ENCODE measurements around the gene BLOC1S4. TPM values are rescaled to one million over a fixed set of nuclear protein-coding genes. Genes with fewer than 3 reads are reported as not detected.

The BLOC1S4 gene
- total and polyA plus RNA-seq, 2 donors (not counting 1 experiment from before 2014, with no cell fraction given) = 26.3 to 35.5 TPM

GRCh38 chr4:6674500-6675149, 41.3 kb upstream of the BLOC1S4 start:
- ChIA-PET CTCF (interaction anchor here (0.5 to 1.9 kb wide), 13 partner anchors 11 to 396 kb away, joined by 3 to 14 read pairs (median 3); partner anchors contain the start of genes BLOC1S4 and MRFAP1L1), POLR2A (interaction anchor here (0.8 to 1.9 kb wide), 5 partner anchors 15 to 235 kb away, joined by 3 to 11 read pairs (median 5); partner anchors contain the start of genes MRFAP1, MRFAP1L1 and TBC1D14)
- peaks cover 25% of the 10 kb centered on the region for H3K79me2 ChIP-seq (ENCODE audit: control insufficient read depth, insufficient read depth, low read length)
- H3K9me3 Mint-ChIP-seq (ENCODE audit: insufficient read depth) = no peaks in the 10 kb centered on the region
- H3K9ac ChIP-seq (ENCODE audit: low read length) = peak overlapping the region; percentile 78
- peak overlapping the region; percentile 88 for H2AFZ ChIP-seq (ENCODE audit: insufficient read depth, low read depth, low read length, poor library complexity, severe bottlenecking)
- 3% methylated on average over 38 of the region's 40 CpGs for WGBS (ENCODE audit: insufficient coverage)
- H3K27me3 Mint-ChIP-seq = no peaks in the 10 kb centered on the region
- peaks cover 25% of the 10 kb centered on the region for H4K20me1 ChIP-seq (ENCODE audit: control insufficient read depth, insufficient read depth, low read length, poor library complexity, severe bottlenecking)
- H3K9me3 ChIP-seq (ENCODE audit: control extremely low read depth in 1 of 3, control insufficient read depth in 2 of 3, insufficient read depth in 1 of 3, low read length in 2 of 3) = peaks cover 0 to 2% (median 0%) of the 10 kb centered on the region in 3 donors
- peaks cover 43% of the 10 kb centered on the region for H3K4me1 Mint-ChIP-seq
- no peak for TF ChIP-seq EZH2 (IDR thresholded peaks at IDR 0.05; ENCODE audit: borderline replicate concordance, insufficient read depth, low read depth, low read length, poor library complexity, severe bottlenecking)
- peak; percentile 73 for TF ChIP-seq CTCF (IDR thresholded peaks at IDR 0.05)
- peak overlapping the region; percentile 52 to 82 (median 73) for H3K4me3 ChIP-seq (ENCODE audit: control extremely low read depth in 1 of 5, extremely low read depth in 1 of 5, insufficient read depth in 1 of 5, low read depth in 2 of 5, low read length in 4 of 5)
- DNase-seq (peak; percentile 74), ATAC-seq (ENCODE audit: low read depth) (no peak)
- H3K36me3 ChIP-seq (replicated peaks in 1 of 2; ENCODE audit: control extremely low read depth in 1 of 2, control insufficient read depth in 1 of 2, extremely low read depth in 1 of 2, insufficient read depth in 2 of 2, low read length in 1 of 2) = peaks cover 0 to 19% of the 10 kb centered on the region in 2 experiments
- intact Hi-C loops (cut with micrococcal nuclease) = loop anchor here (1.0 to 2.0 kb wide), 7 partner anchors 34 to 394 kb away; partner anchors contain the start of genes BLOC1S4, GRPEL1, MRFAP1 and MRFAP1L1
- peaks cover 27 to 35% of the 10 kb centered on the region in 2 donors for H3K4me1 ChIP-seq (ENCODE audit: control insufficient read depth in 2 of 2, insufficient read depth in 2 of 2, low read length in 2 of 2)
- H3K4me3 Mint-ChIP-seq = peak overlapping the region; percentile 91
- peak overlapping the region; percentile 44 to 58 for H3K27ac ChIP-seq (ENCODE audit: low read length in 2 of 2)
- H3K27ac Mint-ChIP-seq = peak overlapping the region; percentile 99
- no peaks in the 10 kb centered on the region for H3K27me3 ChIP-seq (replicated peaks in 1 of 4; ENCODE audit: control extremely low read depth in 1 of 4, control insufficient read depth in 3 of 4, insufficient read depth in 4 of 4, low read length in 3 of 4)
- peak overlapping the region; percentile 84 for H3K4me2 ChIP-seq (replicated peaks; ENCODE audit: low read depth, low read length, poor library complexity, severe bottlenecking)
